Keratinocyte (primary cell): ENCODE results near the gene GOLGA5.

Experiments used
- CTCF ChIP-seq, 3 experiments: IDR thresholded peaks in 1 of 3; conservative IDR thresholded peaks in 1 of 3; optimal IDR thresholded peaks in 1 of 3; 2 replicates in 2 of 3; 3 replicates in 1 of 3; pipeline versions ENCODE3 to v1.5.1; 2011; ENCODE audit warnings: low read length in 3 of 3, mild to moderate bottlenecking in 3 of 3, moderate library complexity in 2 of 3, control low read depth in 1 of 3, inconsistent platforms in 1 of 3; ENCODE audit not compliant: insufficient read depth in 2 of 3; ENCODE audit errors: extremely low read depth in 1 of 3
- EZH2 ChIP-seq: IDR thresholded peaks from one replicate; pipeline ENCODE4 v1.6.1; 2012; ENCODE audit warnings: inconsistent platforms, mild to moderate bottlenecking, low read length, moderate library complexity

DNA sequence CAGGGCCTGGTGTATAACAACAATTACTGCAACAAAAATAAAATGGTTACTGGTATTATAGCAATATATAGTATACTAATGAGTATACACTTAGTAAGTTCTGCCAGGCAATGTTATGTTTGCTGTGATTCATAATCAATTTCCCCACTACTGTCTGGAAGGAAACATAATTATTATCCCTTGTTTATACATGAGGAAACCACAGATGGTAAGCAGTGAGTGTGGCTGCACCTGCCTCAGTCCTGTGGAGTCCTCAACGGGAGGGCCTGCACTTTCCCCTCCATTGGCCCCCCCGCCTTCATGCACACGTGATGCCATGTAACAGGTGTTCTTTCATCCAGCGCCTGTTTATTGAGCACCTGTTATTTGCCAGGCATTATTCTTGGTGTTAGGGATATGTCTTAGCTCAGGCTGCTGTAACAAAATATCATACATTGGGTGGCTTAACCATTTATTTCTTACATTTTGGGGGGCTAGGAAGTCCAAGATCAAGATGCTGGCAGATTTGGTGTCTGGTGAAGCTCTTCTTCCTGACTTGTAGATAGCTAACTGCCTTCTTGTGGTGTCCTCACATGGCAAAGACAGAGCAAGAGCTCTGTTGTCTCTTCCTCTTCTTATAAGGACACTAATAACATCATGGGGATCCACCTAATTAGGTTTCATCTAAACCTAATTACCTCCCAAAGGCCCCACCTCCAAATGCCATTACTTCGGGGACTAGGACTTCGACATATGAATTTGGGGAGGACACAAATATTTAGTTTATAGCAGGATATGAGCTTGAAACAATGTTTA, 69.4 kb downstream of the GOLGA5 start:
- TF ChIP-seq CTCF (optimal IDR thresholded peaks at IDR 0.05 in 1 of 3, IDR thresholded peaks at IDR 0.05 in 1 of 3, conservative IDR thresholded peaks at IDR 0.05 in 1 of 3; ENCODE audit: extremely low read depth in 1 of 3, insufficient read depth in 2 of 3, low read length in 3 of 3): no peak
- no peak for TF ChIP-seq EZH2
